Activated CD4-positive, alpha-beta memory T cell treated with anti-CD3 and anti-CD28 coated beads for 36 hours (primary cell): ENCODE data around the gene MAPK1. TPM values are rescaled to one million over a fixed set of nuclear protein-coding genes. Genes with fewer than 3 reads are reported as not detected.
"Not testable (repeated sequence)": the region's sequence is repeated elsewhere in the genome, so short reads cannot be mapped to it uniquely, and the experiment has no call there.

Experiments
- CTCF ChIA-PET: fragments of 350-600 bp; sonication (Branson Sonifier 250); formaldehyde crosslinking; loops from one replicate; lab custom pipeline; 2021; ENCODE audit warnings: antibody characterized with exemption, inconsistent platforms; lab: Charles Lee
- POLR2A ChIA-PET: fragments of 350-600 bp; sonication (Branson Sonifier 250); formaldehyde crosslinking; loops from one replicate; lab custom pipeline; 2021; ENCODE audit warnings: antibody characterized with exemption; lab: Charles Lee
- DNase-seq: peaks from one replicate; pipeline ENCODE4 v3.0.0-alpha.2; 2020
- H3K27ac Mint-ChIP-seq: one replicate; pipeline ENCODE4 v1.8.0; 2021; ENCODE audit warnings: mixed read lengths
- H3K27me3 Mint-ChIP-seq: one replicate; pipeline ENCODE4 v1.8.0; 2021; ENCODE audit warnings: mixed read lengths
- H3K36me3 Mint-ChIP-seq: one replicate; pipeline ENCODE4 v1.8.0; 2021; ENCODE audit warnings: mixed read lengths
- H3K4me1 Mint-ChIP-seq: one replicate; pipeline ENCODE4 v1.8.0; 2021; ENCODE audit warnings: low read depth, mixed read lengths
- H3K4me3 Mint-ChIP-seq: one replicate; pipeline ENCODE4 v1.8.0; 2021; ENCODE audit warnings: mild to moderate bottlenecking, mixed read lengths
- H3K9me3 Mint-ChIP-seq: one replicate; pipeline ENCODE4 v1.8.0; 2021; ENCODE audit warnings: mixed read lengths
- intact Hi-C: fragments of 100-400 bp; cut with micrococcal nuclease; formaldehyde crosslinking; loops from one replicate; pipeline ENCODE4 v1.15.1; 2023
- total RNA-seq, 2 experiments: library from RNA; stranded (reverse); gene quantifications; one replicate each; pipeline ENCODE4 v1.2.3, GENCODE V29; 2021

The MAPK1 gene
- total RNA-seq, 2 experiments from 2014 or later, result 70.2 to 75.6 TPM

GRCh38 chr22:21841422-21841821 is 26.0 kb downstream of the MAPK1 start:
- H3K4me1 Mint-ChIP-seq, result peaks cover 36% of the 10 kb centered on the region

GRCh38 chr22:21840236-21840823 is 27.1 kb downstream of the MAPK1 start:
- Mint-ChIP-seq H3K36me3 (no peaks in the 10 kb centered on the region), H3K27ac (no peak overlapping the region), H3K4me3 (no peak overlapping the region), H3K4me1 (peaks cover 30% of the 10 kb centered on the region), H3K9me3 (no peaks in the 10 kb centered on the region), H3K27me3 (no peaks in the 10 kb centered on the region)
- CTCF ChIA-PET, result interaction anchor here (1.0 kb wide), 1 partner anchor 97 kb away, joined by 3 read pairs; no protein-coding TSS in a partner anchor
- intact Hi-C loops, result no loop called here
- POLR2A ChIA-PET, result no interaction called here
- no peak for DNase-seq

More at GRCh38 chr22:21841422-21841821, 26.0 kb downstream of the MAPK1 start:
- Mint-ChIP-seq H3K27ac (no peak overlapping the region), H3K4me3 (no peak overlapping the region), H3K36me3 (no peaks in the 10 kb centered on the region), H3K27me3 (no peaks in the 10 kb centered on the region), H3K9me3 (no peaks in the 10 kb centered on the region)
- DNase-seq, result no peak
- ChIA-PET POLR2A (no interaction called here), CTCF (no interaction called here)
- intact Hi-C loops, result no loop called here

- POLR2A ChIA-PET, result no interaction called here
- no peaks in the 10 kb centered on the region for H3K27me3 Mint-ChIP-seq
- H3K9me3 Mint-ChIP-seq, result no peaks in the 10 kb centered on the region
- intact Hi-C loops, result no loop called here
- H3K4me1 Mint-ChIP-seq, result peaks cover 33% of the 10 kb centered on the region
- no peak overlapping the region for H3K4me3 Mint-ChIP-seq
- H3K36me3 Mint-ChIP-seq, result no peaks in the 10 kb centered on the region
- DNase-seq, result no peak
- no peak overlapping the region for H3K27ac Mint-ChIP-seq
- CTCF ChIA-PET, result interaction anchor here (1.0 kb wide), 1 partner anchor 98 kb away, joined by 3 read pairs; no protein-coding TSS in a partner anchor
Measured at GRCh38 chr22:21839765-21840140, 27.7 kb downstream of the MAPK1 start.

- H3K27ac Mint-ChIP-seq, intact Hi-C loops, H3K9me3 Mint-ChIP-seq, H3K27me3 Mint-ChIP-seq, POLR2A ChIA-PET, H3K4me3 Mint-ChIP-seq, H3K36me3 Mint-ChIP-seq, DNase-seq: not testable (repeated sequence)
- CTCF ChIA-PET, result interaction anchor here (1.0 kb wide), 1 partner anchor 98 kb away, joined by 3 read pairs; no protein-coding TSS in a partner anchor
- H3K4me1 Mint-ChIP-seq, result peaks cover 32% of the 10 kb centered on the region
Measured at GRCh38 chr22:21839104-21839764, 28.2 kb downstream of the MAPK1 start.

DNA sequence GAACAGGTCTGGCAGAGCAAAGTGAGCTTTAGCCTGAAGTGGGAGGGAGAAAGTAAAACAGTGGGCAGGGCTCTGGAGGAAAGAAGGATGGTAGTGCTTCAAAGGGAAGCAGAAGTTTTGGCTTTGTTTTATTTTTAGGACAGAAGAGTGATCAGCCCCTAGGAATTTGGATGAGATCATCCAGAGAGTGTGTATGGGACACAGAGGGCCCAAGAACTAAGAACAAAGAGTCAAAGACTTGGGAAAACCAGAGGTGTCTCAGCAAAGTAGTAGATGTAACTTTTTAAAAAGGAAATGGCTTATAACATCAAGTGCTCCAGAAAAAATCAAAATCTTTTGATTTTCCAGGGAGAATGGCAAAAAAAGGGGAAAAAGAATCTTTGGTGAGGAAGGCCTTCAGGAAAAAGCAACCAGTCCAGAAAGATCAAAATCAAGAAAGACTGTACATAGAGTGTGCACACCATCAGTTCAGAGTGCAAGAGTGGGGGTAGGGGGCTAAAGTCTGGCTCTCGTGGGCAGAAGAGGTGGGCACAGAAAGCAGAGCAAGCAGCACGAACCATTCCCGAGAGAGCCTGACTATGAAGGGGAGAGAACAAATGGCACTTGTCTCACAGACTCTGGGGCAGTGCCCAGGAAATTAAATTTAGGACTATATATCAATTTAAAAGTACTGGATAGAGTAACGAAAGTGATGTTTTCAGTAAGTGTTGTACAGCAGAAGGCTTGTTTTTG is 30.0 kb downstream of the MAPK1 start:
- H3K27ac Mint-ChIP-seq, result no peak overlapping the region
- ChIA-PET POLR2A (no interaction called here), CTCF (no interaction called here)
- H3K9me3 Mint-ChIP-seq, result no peaks in the 10 kb centered on the region
- no peak for DNase-seq
- intact Hi-C loops, result no loop called here
- H3K4me3 Mint-ChIP-seq, result no peak overlapping the region
- H3K4me1 Mint-ChIP-seq, result peaks cover 35% of the 10 kb centered on the region
- no peaks in the 10 kb centered on the region for H3K27me3 Mint-ChIP-seq
- no peaks in the 10 kb centered on the region for H3K36me3 Mint-ChIP-seq

DNA sequence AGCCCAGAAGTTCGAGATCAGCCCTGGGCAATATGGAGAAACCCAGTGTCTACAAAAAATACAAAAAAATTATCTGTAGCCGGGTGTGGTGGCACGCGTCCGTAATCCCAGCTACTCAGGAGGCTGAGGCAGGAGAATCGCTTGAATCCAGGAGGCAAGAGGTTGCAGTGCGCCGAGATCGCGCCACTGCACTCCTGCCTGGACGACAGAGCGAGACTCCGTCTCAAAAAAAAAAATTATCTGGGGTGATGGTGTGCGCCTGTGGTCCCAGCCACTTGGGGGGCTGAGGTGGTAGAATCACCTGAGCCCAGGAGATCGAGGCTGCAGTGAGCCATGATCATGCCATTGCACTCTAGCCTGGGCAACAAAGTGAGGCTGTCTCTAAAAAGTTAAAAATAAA is 31.0 kb downstream of the MAPK1 start:
- peaks cover 42% of the 10 kb centered on the region for H3K4me1 Mint-ChIP-seq
- H3K36me3 Mint-ChIP-seq, CTCF ChIA-PET, DNase-seq, H3K27me3 Mint-ChIP-seq, H3K4me3 Mint-ChIP-seq, H3K27ac Mint-ChIP-seq, H3K9me3 Mint-ChIP-seq, intact Hi-C loops, POLR2A ChIA-PET: not testable (repeated sequence)

DNA sequence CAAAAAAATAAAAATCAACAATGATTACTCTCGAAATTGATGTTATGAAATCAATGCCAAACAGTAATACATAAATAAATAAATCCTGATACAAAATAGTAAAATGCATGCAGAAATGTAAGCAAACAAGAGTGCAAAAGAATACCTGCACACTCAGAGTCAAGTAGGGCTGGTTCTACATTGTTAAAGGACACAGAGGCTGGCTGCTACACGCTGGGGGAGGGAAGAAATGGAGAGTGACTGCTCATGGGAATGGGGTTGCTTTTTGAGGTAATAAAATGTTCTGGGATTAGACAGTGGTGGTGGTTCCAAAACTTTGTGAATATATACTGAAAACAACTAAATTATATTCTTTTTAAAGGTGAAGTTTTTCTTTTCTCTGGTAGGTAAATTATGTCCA is 32.1 kb downstream of the MAPK1 start:
- POLR2A ChIA-PET, result interaction anchor here (0.8 kb wide), 1 partner anchor 22 kb away, joined by 3 read pairs; no protein-coding TSS in a partner anchor
- Mint-ChIP-seq H3K27ac (no peak overlapping the region), H3K36me3 (no peaks in the 10 kb centered on the region), H3K9me3 (no peaks in the 10 kb centered on the region), H3K27me3 (no peaks in the 10 kb centered on the region), H3K4me1 (peaks cover 46% of the 10 kb centered on the region), H3K4me3 (no peak overlapping the region)
- DNase-seq, result no peak
- CTCF ChIA-PET, result no interaction called here
- intact Hi-C loops, result no loop called here

- POLR2A ChIA-PET, result interaction anchor here (0.5 to 0.8 kb wide), 2 partner anchors 22 to 65 kb away, joined by 3 read pairs; no protein-coding TSS in a partner anchor
- intact Hi-C loops, result no loop called here
- no peaks in the 10 kb centered on the region for H3K9me3 Mint-ChIP-seq
- no peaks in the 10 kb centered on the region for H3K36me3 Mint-ChIP-seq
- no peaks in the 10 kb centered on the region for H3K27me3 Mint-ChIP-seq
- DNase-seq, result no peak
- no peak overlapping the region for H3K27ac Mint-ChIP-seq
- H3K4me1 Mint-ChIP-seq, result peaks cover 45% of the 10 kb centered on the region
- H3K4me3 Mint-ChIP-seq, result no peak overlapping the region
- CTCF ChIA-PET, result no interaction called here
Measured at GRCh38 chr22:21834869-21835268, 32.6 kb downstream of the MAPK1 start.

GRCh38 chr22:21832291-21833290 is 34.9 kb downstream of the MAPK1 start:
- CTCF ChIA-PET, result no interaction called here
- Mint-ChIP-seq H3K27ac (no peak overlapping the region), H3K27me3 (no peaks in the 10 kb centered on the region), H3K4me1 (peaks cover 64% of the 10 kb centered on the region), H3K36me3 (no peaks in the 10 kb centered on the region), H3K9me3 (no peaks in the 10 kb centered on the region), H3K4me3 (no peak overlapping the region)
- intact Hi-C loops, result no loop called here
- POLR2A ChIA-PET, result no interaction called here
- no peak for DNase-seq

- Mint-ChIP-seq H3K36me3 (no peaks in the 10 kb centered on the region), H3K4me1 (peaks cover 65% of the 10 kb centered on the region)
Measured at GRCh38 chr22:21829523-21829922, 37.9 kb downstream of the MAPK1 start.

DNA sequence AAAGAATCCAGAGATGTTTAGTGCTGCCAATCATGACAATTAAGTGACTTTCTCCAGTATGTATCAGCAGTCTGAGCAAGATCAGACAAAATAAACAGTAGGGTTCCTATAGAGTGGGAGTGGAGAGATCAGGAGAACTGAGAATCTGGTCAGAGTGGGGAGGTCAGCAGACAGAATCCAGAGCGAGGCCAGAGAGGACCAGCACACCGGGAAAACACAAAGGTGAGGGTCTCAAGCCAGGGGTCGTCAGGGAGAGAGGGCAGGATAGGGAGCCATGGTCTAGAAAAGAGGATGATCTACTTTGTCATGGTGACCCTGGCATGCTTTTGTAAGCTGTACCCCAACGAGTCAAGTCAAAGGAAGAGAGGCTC is 39.2 kb downstream of the MAPK1 start:
- no peak for DNase-seq
- ChIA-PET POLR2A (no interaction called here), CTCF (no interaction called here)
- intact Hi-C loops, result no loop called here
- H3K27ac Mint-ChIP-seq, result no peak overlapping the region
- H3K4me1 Mint-ChIP-seq, result peaks cover 74% of the 10 kb centered on the region
- H3K4me3 Mint-ChIP-seq, result no peak overlapping the region
- no peaks in the 10 kb centered on the region for H3K9me3 Mint-ChIP-seq
- H3K27me3 Mint-ChIP-seq, result no peaks in the 10 kb centered on the region
- H3K36me3 Mint-ChIP-seq, result no peaks in the 10 kb centered on the region

More at GRCh38 chr22:21829523-21829922, 37.9 kb downstream of the MAPK1 start:
- Mint-ChIP-seq H3K9me3 (no peaks in the 10 kb centered on the region), H3K27me3 (no peaks in the 10 kb centered on the region), H3K4me3 (no peak overlapping the region), H3K27ac (no peak overlapping the region)
- ChIA-PET POLR2A (no interaction called here), CTCF (no interaction called here)
- DNase-seq, result no peak
- intact Hi-C loops, result no loop called here
